NCI-H748 (cell line): ENCODE measurements around the gene ADGRL3.
"Not testable (repeated sequence)": the region's sequence is repeated elsewhere in the genome, so short reads cannot be mapped to it uniquely, and the experiment has no call there.

Experiments
- DNase-seq: peaks from one replicate; lab custom pipeline; 2025; ENCODE audit not compliant: unreplicated experiment; lab: John Stamatoyannopoulos, UW

The ADGRL3 gene

GRCh38 chr4:61204353-61205060, 4.4 kb downstream of the ADGRL3 start:
- DNase-seq = peak; percentile 41

GRCh38 chr4:61205066-61205465, 4.9 kb downstream of the ADGRL3 start:
- no peak for DNase-seq

DNA sequence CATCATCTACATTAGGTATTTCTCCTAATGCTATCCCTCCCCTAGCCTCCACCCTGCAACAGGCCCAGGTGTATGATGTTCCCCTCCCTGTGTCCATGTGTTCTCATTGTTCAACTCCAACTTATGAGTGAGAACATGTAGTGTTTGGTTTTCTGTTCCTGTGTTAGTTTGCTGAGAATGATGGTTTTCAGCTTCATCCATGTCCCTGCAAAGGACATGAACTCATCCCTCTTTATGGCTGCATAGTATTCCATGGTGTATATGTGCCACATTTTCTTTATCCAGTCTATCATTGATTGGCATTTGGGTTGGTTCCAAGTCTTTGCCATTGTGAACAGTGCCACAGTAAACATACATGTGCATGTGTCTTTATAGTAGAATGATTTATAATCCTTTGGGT, 7.0 kb downstream of the ADGRL3 start:
- not testable (repeated sequence) for DNase-seq

- DNase-seq = peak; percentile 93
Measured at GRCh38 chr4:61210186-61210939, 10.2 kb downstream of the ADGRL3 start.

DNA sequence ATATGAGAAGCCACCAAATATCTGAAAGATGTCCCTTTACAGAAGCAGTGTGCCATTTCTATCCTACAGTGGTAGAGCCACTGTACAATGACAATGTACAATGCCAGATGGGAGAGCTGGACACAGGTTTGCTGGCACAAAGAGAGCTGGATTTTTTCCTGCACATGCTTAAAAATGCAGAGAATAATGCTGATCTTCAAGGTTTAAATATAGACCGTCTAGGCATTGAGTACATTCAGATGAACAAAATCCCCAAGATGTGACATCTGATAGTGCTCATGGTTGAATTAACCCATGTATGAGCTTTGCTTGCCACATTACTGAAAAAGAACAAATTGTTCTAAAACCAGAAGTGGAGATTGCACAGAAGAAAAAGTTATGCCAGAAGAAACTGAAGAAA, 11.7 kb downstream of the ADGRL3 start:
- peak; percentile 6 for DNase-seq

GRCh38 chr4:61212788-61213187, 12.7 kb downstream of the ADGRL3 start:
- DNase-seq = no peak

GRCh38 chr4:61214680-61215079, 14.6 kb downstream of the ADGRL3 start:
- DNase-seq = no peak

DNA sequence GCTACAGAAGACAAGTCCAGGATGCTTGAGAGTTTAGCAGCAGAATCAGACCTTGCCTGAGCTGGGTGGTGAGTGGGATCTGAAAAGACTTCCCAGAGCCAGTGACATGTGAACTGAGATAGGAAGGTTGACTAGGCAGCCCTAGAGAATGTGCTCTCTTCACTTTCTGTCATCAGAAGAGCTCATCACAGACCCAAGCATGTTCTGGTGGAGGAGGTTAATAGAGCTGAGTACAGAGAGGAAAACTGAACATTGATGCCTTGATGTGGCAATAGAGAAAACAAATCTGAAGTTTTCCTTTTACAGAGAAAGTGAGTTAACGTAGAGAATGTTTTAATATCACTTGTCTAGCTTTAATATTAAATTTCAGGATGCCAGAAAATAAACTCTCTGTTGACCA, 17.1 kb downstream of the ADGRL3 start:
- DNase-seq = no peak

DNA sequence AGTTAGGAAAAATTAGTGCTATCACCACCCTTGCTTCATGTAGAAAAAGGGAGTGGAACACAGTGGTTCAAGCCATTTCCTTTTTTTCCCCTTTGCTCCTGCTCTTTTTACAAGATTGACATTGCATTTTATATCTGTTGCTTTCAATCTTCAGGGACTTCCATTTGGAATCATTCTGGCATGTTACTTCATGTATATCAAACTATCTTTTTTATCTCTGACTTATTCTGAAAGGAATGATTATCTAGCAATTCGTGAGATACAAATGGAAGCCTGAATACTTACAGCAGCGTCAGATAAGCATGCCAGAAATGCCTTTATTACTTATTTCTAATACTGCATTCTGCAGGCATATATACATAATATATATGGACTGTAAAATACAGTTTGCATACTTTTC, 20.4 kb downstream of the ADGRL3 start:
- no peak for DNase-seq

DNA sequence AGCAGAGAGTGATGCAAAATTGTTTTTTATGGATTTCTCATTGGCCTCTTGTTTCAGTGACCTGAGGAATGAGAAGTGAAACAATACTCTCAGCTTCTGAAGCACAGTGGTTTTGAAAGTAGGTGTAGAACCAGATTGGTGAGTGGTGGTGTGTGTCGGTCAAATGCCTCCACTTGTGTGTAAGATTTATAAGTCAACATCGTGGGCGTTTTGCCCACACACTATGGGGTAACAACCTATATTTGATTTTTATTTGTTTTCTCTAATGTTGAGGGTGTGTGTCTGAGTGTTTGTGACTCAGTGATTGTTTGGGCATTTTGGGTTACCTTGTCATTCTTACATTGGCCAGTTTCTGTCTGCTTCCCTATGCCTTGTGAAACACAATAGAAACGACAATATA, 23.3 kb downstream of the ADGRL3 start:
- no peak for DNase-seq

GRCh38 chr4:61224573-61224972, 24.4 kb downstream of the ADGRL3 start:
- DNase-seq = no peak

DNA sequence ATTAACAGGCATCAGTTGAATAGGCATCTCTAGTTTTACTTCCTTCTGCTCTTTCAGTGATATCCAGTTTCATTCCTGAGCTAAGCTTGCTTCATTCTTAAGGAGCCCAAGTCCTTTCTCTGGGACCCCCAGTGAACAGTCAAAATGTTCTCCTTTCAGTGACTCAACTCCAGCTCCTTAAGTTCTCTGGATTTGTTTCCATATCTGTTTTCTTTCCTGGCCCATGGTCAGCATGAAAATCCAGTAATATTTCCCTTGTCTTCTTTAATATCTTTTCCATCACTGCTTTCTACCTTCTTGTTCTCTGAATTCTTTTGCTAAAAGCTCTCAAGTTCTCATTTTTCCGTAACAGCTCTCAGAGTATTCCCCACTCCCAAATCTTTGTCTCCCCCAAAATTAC, 25.5 kb downstream of the ADGRL3 start:
- no peak for DNase-seq

DNA sequence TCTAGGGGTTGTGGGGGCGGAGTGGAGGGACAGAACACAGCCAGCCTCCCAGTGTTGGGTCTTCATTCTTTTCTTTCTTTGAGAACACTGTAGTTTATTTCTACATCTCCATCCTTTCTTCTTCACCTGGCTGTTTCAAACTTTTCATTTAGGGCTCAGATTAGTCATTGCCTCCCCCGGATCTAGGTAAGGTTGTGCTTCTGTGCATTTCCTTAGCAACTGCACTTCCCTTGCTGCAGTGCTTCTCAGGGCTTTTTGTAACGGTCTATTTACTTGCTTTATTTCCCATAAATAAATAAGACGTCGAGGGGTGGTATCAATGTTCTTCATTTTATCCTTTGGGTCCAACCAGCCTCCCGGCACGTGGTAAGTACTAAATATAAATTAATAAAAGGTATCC, 31.3 kb downstream of the ADGRL3 start:
- no peak for DNase-seq

DNA sequence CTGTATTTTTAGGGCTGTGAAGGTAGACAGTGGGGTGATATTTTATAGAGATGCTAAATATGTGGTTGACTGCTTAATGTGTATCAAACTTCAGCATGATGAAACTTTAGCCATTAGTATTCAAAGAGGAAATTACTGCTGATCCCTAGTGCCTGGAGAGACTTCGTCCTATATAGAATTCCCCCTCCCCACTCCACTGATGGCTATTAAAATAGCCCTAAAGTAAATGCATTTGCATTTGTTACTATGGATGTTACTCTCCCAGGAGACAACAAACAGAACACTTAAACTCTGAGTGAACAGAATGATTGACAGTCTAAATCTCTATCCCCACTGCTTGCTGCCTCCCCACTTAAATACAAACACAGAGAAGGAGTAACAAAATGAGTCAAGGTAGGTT, 39.1 kb downstream of the ADGRL3 start:
- DNase-seq = peak; percentile 83

GRCh38 chr4:61243962-61244361, 43.8 kb downstream of the ADGRL3 start:
- DNase-seq = no peak

- peak; percentile 32 for DNase-seq
Measured at GRCh38 chr4:61245069-61245714, 45.1 kb downstream of the ADGRL3 start.

GRCh38 chr4:61246034-61246433, 45.9 kb downstream of the ADGRL3 start:
- DNase-seq = peak; percentile 86

GRCh38 chr4:61248705-61249104, 48.6 kb downstream of the ADGRL3 start:
- peak; percentile 30 for DNase-seq

DNA sequence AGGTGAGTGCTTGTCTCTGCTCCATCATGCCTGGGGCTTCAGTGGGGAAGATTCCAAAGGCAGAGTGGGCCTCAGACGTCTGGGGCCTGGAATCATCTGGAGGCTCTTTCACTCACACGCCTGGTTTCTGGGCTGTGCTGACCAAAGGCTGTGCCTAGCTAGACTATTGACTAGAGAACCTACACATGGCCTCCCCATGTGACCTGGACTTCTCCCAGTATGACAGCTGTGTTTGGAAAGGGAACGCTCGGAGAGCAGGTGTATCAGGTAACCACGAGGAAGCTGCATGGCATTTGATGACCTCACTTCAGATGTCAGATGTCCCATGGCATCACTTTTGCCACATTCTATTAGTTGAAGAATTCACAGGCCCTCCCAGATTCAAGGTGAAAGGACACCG, 51.0 kb downstream of the ADGRL3 start:
- peak; percentile 93 for DNase-seq

DNA sequence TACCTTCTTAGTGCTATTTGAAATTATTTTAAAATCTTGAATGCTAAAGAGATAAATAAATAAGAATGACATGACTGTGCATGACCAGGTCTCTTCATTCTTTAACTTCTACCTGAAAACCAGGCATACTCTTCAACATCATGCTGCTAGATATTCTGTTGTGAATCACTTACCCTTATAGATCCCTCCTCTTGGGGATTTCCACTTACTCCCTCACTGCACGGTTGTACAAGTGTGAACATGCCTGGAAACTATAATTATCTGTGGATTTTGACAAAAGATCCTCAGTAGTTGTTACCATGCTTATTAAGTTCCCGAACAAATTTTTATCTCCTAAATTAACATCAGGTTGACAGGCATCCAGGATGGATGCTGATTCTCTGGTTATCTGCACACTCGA, 54.3 kb downstream of the ADGRL3 start:
- peak; percentile 71 for DNase-seq

DNA sequence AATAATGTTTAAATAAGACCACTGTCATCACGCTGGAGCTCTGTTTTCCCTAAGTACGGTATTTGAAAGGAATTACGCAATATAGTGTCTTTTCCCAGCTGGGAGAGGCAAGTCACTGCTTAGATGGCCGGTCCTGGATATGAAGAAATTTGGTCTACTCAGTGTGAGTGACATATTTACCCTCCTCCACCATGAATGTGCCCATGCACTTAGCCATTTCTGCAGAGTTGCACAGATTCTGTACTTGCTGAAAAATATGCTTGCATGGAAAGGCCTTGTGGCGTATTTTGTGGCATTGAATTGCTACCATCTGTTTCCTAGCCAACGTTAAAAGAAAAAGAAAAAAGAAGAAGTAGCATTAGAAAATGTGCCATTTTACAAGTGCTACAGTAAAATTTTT, 73.1 kb downstream of the ADGRL3 start:
- no peak for DNase-seq

DNA sequence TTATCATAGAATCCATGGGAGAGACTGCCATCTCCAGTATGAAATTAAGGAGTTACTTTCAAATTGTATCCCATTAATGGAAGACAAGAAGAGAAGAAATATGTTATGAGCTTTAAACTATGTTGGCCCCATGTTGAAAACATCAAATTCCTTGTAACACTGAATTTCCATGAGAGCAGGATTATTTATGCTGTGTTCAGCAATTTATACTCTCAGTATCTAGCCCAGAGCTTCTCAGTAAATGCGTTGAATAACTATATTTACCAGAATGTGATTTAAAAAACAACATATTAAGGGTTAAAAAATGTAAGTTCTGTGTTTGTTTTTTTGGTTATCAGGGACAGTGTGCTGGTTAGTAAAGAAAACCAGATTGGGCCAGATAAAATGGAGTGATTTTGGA, 74.2 kb downstream of the ADGRL3 start:
- DNase-seq = no peak
